Activated naive CD4-positive, alpha-beta T cell treated with Interleukin-2 at 50 U/mL for 16 hours (primary cell): ENCODE measurements around the gene HERC4.
"Not testable (repeated sequence)": the region's sequence is repeated elsewhere in the genome, so short reads cannot be mapped to it uniquely, and the experiment has no call there.

Source experiments
- DNase-seq: peaks from one replicate; pipeline ENCODE4 v3.0.0-alpha.2; 2020

Gene HERC4

DNA sequence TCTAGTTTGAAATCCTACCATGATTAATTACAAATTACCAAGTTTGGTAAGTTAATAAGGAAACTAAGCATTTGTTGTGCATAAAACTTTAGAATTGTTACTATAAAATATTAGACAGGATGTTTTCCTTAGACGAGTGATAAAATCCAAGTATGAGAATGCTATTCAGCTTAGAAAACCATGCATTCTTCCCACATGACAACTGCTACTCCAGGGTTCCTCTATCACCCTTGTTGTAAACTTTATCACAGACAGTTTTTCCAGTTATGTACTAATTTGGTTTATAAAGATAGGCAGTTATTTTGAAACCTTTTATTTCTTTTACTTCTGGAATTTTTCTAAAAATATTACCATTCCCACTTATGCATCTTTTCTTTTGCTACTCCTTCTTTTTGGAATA lies 138.7 kb downstream of the HERC4 start:
- DNase-seq, result no peak

DNA sequence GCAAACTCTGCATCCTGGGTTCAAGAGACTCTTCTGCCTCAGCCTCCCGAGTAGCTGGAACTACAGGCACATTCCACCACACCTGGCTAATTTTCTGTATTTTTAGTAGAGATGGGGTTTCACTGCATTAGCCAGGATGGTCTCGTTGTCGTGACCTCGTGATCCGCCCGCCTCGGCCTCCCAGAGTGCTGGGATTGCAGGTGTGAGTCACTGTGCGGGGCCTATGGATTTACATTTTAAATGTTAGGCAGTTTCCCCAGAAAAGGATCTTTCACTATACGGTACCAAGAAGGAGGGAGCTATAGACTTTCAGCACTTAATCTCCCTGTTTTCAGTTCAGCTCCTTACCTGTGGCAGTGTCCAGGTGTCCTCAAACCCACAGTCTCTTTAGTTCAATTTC lies 139.9 kb downstream of the HERC4 start:
- DNase-seq, result no peak

DNA sequence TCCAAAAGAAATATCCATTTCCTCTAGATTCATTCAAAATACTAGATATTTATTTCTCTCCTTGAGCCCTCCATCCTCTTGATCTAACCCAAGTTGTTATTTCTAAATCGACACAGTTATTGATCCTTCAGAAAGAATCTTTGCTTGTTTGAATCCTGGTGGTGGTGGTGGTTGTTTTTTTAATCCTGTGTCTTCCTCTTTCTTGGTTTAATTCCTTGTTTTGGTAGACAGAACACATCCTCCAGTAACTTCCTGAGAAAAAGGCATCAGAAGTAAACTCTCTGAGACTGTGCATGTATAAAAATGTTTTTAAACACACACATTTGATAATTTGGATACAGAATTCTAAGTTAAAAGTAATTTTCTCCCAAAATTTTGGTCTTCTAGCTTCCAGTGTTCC lies 140.7 kb downstream of the HERC4 start:
- no peak for DNase-seq

DNA sequence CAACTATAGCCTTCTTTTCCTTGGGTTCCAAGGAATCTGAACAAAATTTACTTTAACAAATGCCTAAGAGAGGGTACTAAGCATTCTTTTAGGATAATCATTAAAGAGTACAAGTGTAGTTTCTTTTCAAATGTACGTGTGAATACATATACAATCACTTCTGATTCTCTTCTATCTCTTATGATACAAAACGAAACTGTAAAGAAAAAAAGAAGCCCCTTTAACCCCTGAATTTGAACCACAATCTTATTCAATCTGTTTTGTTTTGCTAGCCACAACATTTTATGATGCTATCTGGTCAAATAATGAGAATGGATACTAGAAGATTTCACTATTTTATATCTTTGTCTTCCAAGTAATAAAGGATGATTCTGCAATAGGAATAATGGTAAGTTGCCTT lies 141.9 kb downstream of the HERC4 start:
- DNase-seq, result no peak

DNA sequence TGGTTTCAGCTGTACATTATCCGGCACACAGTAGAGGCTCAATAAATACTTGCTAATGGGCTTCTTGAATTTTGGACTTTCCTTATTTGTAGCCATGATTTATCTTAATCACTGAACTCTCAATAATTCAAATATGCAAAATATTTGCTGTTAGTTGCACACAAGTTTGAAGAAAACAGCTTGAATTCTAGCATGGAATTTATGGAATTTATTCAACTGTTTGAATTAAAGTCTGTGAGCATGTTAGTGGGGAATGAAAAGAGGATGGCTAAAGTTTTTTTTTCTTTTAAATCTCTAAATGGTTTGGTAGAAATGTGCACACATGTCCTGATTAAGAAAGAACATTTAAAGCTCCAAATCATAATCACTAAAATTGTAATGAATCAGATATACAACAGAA lies 148.1 kb downstream of the HERC4 start:
- DNase-seq, result no peak

DNA sequence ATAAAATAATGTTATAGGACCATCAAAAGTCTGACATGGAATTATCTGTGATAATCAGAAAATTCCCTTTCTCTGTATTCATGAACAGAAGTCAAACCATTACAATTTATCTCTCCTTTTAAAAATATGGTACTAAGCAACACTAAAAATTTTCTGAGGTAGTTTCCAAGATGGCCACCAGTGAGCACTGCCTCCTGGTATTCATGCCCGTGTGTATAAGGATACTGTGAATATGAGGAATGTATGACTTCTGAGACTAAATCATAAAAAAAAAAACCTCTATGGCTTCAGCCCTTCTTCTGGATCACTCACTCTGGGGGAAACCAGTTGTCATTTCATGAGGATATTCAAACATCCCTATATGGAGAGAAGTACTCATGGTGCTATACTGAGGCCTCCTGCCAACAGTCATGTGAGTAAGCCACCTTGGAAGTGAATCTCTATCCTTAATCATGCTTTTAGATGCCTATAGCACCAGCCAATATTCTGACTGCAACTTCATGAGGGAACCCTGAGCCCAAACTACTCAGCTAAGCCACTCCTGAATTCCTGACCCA lies 149.6 kb downstream of the HERC4 start:
- DNase-seq, result no peak

DNA sequence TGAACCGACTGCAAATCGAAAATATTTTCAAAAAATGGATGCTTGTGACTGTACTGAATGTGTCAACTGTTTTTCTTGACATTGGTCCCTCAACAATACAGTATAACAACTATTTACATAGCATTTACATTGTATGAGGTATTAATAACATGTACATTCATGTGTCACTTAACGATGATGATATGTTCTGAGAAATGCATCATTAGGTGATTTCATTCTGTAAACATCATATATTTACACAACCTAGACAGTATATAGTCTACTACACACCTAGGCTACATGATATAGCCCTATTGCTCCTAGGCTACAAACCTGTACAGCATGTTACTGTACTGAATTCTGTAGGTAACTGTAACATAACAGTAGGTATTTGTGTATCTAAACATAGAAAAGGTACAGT lies 150.9 kb downstream of the HERC4 start:
- DNase-seq, result no peak

DNA sequence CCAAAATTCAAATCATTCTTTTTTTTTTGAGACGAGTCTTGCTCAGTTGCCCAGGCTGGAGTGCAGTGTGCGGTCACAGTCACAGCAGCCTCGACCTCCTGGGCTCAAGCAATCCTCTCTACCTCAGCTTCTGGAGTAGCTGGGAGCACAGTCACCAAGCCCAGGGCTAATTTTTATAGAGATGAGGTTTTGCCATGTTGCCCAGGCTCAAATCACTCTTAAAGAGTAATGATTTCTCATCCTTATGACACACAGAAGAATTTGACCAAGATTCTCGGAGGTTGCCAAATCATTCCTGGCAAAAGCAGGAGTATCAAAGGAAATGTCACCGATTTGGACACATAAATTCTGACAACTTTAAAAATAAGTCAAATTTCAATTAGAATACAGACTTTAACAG lies 151.5 kb downstream of the HERC4 start:
- no peak for DNase-seq

DNA sequence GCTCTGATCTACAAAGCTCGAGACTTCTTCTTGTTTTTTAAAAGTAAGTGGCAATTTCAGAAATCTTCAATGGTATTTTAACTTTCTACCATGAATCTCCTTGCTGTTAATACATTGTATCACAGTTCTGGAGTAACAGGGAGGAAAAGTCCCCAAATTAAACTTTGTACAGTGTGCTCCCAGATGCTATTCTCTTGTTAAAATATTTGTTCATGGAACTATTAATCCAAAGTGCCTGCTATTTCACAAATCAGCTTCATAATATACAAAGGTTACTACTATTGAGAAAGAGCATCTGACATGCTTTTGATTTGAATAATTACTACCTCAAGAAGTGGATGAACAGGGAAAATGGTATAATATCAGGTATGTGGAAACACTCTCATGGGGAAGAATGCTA lies 154.0 kb downstream of the HERC4 start:
- DNase-seq, result no peak

DNA sequence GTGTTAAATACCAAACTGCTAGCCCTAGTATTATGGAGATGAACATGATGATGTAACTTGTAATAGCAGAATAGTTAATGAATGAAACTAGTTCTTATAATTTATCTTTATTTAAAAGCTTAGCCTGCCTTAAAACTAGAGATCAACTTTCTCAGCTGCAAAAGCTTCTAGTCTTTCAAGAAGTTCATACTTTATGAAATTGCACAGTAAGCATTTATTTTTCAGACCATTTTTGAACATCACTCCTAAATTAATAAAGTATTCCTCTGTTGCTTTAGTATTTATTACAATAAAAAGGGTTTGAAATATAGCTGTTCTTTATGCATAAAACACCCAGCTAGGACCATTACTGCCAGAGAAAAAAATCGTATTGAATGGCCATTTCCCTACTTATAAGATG lies 157.4 kb downstream of the HERC4 start:
- DNase-seq, result no peak

DNA sequence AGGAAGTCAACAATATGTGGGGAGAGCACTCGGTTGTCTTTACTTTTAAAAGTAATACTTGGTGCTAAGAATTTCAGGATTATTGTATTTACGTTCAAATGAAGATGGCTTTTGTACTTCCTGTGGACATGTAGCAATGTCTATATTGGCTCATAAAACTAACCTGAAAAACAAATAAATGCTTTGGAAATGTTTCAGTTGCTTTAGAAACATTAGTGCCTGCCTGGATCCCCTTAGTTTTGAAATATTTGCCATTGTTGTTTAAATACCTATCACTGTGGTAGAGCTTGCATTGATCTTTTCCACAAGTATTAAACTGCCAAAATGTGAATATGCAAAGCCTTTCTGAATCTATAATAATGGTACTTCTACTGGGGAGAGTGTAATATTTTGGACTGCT lies 157.9 kb downstream of the HERC4 start:
- DNase-seq, result no peak

DNA sequence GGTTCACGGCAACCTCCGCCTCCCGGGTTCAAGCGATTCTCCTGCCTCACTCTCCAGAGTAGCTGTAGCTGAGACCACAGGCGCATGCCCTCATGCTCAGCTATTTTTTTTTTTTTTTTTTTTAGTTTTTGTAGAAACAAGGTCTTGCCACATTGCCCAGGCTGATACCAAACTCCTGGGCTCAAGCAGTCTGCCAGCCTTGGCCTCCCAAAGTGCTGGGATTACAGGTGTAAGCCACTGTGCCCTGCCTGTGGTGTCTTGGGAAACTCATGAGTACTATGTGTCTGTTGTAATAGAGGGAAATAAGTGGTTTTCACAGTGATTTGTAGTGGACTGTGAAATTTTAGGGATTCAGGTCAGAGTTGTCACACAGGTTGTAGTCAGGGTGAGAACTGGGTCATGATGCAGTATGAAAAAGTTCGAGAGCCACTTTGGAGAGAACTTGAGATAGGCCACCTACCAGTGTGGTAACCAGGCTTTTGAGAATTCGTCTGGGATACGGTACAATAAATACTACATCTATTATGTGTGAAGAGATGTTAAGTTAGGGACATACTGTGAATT lies 160.2 kb downstream of the HERC4 start:
- no peak for DNase-seq

DNA sequence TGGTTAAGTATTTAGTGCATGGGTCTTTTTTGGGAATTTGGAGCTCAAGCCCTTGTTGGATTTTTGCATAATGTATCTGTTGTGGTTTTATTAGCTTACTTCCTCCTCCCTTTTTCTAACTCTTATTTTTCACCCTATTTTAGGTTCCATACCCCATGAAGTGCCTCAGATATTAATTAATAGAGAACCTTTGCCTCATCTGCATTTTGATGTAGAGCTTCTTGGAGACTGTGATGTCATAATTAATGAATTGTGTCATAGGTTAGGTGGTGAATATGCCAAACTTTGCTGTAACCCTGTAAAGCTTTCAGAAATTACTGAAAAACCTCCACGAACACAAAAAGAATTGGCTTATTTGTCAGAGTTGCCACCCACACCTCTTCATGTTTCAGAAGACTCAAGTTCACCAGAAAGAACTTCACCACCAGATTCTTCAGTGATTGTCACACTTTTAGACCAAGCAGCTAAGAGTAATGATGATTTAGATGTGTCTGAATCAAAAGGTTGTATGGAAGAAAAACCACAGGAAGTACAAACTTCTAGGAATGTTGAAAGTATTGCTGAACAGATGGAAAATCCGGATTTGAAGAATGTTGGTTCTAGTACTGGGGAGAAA lies 162.6 kb downstream of the HERC4 start:
- no peak for DNase-seq

DNA sequence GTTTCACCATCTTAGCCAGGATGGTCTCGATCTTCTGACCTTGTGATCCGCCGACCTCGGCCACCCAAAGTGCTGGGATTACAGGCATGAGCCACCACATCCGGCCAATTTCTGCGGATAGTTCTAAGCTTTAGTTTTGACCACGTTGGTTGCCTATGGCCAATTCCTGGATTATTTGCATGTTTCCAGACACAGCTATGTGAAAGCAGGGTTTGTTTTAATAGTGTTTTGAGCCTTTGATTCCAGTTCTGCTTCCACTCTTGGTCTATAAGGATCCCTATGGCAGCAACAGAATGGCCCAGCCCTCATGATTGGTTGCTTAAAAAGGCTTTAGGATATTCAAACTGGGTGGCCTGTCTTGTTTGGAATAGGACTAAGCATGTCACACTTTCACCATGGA lies 171.5 kb downstream of the HERC4 start:
- no peak for DNase-seq

DNA sequence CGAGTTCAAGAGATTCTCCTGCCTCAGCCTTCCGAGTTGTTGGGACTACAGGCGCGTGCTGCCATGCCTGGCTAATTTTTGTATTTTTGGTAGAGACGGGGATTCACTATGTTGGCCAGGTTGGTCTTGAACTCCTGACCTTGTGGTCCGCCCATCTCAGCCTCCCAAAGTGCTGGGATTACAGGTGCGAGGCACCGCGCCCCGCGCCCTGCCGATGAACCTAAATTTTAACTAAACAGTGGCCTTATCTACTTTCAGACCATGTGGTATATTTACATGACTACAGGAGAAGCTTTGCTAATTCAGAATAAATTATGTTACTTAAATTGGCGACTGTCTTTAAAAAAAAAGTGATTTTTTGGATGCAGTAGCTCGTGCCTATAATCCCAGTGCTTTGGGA lies 181.4 kb downstream of the HERC4 start:
- no peak for DNase-seq

DNA sequence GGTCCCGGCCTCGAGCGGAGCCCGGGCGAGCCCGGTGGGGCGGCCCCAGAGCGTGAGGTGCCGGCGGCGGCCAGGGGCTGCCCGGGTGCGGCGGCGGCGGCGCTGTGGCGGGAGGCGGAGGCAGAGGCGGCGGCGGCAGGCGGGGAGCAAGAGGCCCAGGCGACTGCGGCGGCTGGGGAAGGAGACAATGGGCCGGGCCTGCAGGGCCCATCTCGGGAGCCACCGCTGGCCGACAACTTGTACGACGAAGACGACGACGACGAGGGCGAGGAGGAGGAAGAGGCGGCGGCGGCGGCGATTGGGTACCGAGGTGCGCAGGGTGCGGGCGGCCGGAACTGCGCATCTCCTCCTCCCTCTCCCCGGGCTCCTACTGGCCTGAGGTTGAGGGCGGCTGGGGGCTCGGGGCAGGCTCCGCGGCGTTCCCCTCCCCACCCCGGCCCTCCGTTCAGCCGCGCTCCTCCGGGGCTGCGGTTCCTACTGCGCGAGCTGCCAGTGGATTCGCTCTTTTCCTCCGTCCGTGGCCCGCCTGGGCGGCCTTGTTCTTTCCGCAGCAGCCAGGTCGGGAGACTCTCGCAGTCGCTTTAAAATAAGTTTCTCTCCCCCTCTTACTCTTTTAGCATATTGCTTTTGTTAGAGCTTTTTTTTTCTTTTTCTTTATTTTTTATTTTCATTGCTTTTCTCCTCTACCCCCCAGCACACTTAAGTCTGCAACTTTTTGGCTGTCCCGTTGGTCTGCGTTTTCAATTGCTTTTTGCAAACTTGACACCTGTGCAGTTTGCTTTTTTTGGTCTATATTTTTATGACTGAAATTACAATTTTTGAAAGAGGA lies 190.0 kb downstream of the HERC4 start:
- DNase-seq, result peak; percentile 81

DNA sequence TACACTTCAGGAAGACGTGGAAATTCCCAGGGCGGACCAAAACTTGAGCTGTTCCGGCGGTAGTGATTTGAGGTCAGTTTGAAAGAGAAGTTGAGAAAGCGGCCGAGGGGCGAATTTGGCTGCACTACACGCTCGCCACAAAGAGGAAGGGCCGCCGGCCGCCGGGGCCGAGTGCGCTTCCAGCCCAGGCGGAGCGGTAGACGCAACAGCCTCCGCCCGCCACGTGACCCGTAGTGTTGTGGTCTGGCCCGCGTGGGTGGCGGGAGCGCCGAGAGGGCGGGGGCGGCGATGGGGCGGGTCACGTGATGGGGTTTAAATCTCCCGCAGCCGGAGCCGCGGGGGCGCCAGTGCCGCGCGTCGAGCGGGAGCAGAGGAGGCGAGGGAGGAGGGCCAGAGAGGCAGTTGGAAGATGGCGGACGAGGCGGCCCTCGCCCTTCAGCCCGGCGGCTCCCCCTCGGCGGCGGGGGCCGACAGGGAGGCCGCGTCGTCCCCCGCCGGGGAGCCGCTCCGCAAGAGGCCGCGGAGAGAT lies 190.7 kb downstream of the HERC4 start, which contains the start of gene SIRT1:
Gene SIRT1, plus strand, starts transcription at position 344 of the 529 bp plus-strand sequence. Its CDS starts 66 bp downstream, at position 410.
- DNase-seq, result peak; percentile 92

DNA sequence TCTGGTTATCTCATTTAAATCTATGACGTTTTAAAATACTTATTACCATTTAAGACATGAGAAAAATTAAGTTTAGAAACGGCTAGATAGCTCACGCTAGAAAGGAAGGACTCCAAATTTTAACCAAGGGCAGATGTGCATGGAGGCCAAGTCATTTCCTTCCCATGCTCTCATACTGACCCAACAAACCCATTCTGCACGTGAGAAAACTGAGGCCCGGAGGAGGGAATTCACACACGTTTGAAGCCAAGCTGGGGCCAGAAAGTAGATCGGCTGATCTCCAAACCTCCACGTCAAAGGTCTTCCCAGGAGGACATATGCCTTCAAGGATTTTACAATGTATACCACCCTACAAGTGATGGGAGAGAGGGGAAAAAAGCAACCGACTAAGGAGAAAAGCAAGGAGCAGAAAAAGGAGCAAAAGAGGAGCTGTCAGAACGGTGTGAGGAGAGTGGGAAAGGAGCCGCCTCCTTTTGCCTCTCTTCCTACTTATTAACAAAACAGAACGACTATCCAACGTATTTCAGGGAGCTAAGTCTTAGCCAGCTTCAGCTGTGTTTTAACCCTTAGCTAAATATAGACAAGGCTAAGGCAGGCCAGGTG lies 191.3 kb downstream of the HERC4 start:
- DNase-seq, result no peak

DNA sequence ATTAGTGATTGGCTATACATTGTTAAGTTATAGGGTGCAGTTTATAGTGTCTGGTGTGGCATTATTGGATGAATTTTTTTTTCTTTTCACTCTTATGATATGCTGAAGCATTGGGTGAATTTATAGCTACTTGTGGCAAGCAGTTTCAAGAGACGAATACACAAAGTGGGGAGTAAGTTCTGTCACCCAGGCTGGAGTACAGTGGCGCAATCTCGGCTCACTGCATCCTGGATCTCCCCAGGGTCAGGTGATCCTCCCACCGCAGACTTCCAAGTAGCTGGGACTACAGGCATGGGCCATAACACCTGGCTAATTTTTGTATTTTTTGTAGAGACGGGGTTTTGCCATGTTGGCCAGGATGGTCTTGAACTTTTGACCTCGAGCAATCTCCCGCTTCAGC lies 196.9 kb downstream of the HERC4 start:
- DNase-seq, result no peak

DNA sequence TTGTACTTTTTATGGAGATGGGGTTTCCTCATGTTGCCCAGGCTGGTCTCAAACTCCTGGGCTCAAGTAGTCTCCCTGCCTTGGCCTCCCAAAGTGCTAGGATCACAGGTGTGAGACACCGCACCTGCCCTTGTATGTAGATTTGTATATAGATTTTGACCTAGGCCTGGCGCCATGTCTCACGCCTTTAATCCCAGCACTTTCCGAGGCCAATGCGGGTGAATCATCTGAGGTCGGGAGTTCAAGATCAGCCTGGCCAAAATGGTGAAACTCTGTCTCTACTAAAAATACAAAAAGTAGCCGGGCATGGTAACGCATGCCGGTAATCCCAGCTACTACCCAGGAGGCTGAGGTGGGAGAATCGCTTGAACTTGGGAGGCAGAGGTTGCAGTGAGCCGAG lies 197.7 kb downstream of the HERC4 start:
- not testable (repeated sequence) for DNase-seq

DNA sequence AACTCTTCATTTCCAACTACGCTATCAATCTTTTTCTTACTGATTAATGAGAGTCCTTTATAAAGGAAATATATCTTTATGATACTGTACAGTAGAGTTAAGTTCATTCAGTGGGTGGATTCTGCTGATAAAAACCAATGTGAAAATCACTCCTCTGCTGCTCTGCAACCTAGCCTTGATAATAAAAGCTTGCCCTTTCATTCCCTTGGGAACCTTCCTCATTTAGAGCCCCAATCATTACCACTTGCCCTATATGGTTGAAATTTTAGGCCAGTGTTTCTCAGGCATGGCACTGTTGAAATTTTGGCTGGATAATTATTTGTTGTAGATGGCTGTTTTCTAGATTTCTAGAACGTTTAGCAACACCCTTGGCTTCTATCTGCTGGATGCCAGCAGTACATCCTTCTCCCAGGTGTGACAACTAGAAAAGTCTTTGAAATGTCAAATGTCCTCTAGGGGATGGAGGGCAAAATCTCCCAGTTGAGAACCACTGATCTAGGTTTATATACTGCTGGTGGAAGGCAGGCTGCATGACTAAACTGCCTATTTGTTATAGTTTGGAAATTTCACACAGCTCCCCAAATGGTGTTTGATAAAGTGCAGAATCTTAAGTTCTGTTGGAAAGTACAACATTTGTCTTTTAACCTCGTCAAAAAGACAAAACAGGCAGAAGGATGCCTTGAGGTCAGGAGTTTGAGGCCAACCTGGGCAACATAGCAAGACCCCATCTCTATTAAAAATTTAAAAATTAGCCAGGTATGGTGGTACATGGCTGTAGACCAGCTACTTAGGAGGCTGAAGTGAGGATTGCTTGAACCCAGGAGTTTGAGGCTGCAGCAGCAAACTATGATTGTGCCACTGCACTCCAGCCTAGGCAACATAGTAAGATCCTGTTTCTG lies 199.5 kb downstream of the HERC4 start:
- no peak for DNase-seq
